Measurements from ENCODE around the gene SARM1.
A peak's percentile ranks its signal among the peaks of the same experiment; 100 is the strongest.
"Not testable (repeated sequence)": the region's sequence is repeated elsewhere in the genome, so short reads cannot be mapped to it uniquely, and the experiment has no call there.

The SARM1 gene

DNA sequence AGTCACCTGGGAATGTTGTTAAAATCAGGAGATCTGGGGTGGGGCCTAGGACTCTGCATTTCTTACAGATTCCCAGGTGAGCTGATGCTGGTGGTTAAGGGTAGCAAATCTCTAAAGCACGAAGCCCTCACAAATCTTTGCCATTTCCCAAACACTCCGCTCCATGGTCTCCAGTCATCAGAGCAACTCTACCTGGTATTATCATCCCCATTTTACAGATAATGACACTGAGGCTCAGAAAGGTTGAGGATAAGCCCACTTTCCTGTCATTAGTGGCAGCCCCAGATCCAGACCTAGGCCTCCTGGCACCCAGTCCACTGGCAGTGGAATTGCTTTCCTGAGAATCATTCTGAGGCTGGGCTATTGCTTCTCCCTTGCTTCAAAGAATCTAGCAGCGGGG, 25.8 kb downstream of the SARM1 start:
- no peak for DNase-seq

DNA sequence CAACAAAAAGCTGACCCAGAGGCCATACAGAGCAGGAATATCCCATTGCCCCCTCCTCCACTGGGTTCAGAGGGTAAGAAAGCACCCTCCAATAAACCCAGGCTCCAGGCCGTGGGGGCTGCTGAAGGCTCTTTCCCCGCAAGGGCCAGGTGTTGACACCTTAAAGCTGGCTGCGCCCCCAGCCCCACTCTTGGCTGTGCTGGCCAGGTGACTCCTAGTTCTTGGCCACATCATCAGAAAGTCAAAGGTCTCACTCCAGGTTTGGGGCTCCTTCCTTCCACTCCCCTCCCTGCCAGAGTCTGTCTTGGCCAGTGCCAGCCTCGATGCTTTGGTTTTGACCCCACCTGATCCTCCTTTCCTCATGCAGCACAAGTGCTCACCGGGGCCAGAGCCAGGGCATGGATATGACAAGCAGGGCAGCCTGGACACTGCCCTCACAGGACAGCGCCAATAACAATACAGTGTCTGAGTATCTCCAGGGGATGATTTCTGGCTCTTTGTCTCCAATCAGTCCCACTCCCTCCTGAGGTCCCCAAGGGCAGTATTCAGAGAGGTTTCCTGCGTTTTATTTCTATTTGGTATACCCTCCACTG, 26.3 kb downstream of the SARM1 start:
- DNase-seq: no peak

DNA sequence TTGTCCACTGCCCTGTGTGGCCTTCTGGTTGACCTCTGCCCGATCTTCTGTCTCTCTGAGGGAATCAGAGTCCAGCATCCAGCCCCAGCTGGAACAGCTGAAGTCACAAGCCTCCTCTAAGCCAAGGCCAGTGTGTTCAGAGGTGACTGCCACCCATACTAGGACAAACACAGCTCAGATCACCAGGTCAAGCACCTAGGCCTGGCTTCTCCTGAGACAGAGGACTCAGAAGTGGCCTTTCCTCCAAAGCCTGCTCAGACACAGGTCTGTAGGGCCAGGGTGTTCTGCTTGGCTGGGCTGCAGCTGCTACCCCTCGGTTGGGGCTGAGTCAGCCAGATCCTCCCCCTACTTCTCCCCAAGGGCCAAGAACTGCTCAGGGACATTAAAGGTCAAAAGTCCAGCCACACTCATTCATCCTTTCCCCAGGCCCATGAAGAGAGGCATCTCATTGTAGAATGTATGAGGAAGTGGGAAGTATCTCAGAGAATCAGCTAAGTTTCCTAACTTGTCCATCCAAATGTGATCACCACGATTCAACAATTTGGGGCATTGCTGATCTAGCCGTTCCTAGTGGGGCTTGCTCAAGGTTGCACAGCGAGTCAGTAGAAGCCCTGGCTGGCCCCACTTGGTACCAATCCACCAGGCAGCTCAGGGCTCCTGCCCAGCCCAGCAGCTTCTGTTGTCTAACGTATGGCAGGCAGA, 26.9 kb downstream of the SARM1 start:
- no peak for DNase-seq

DNA sequence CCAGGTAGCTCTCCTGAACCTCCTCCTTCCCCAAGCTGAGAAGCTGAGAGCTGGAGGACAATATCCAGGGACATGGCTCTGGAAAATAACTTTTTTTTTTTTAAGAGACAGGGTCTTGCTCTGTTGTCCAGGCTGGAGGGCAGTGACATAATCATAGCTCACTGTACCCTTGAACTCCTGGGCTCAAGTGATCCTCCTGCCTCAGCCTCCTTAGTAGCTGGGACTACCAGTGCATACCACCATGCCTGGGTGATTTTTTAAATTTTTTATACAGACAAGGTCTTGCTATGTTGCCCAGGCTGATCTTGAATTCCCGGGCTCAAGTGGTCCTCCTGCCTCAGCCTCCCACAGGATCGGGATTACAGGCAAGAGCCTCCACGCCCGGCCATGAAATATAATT, 28.3 kb downstream of the SARM1 start:
- no peak for DNase-seq

DNA sequence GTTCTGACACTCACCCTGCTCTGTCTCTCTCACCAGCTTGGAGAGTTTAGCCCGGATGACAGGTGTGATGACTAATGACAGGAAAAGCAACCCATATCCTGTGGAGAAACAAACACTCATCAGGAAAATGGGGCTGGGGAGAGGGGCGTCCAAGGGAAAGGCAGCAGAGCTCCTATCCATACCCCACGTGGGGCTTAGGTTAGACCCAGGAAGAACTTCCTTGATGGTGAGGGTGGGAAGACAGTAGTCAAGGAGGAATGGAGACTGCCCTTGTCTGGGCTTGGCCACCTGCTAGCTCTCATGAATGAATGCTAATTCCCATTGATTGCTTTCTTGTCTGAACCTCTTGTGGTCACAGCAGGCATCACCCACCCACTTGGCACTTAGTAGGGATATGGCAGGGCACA, 30.7 kb downstream of the SARM1 start:
- DNase-seq: no peak

DNA sequence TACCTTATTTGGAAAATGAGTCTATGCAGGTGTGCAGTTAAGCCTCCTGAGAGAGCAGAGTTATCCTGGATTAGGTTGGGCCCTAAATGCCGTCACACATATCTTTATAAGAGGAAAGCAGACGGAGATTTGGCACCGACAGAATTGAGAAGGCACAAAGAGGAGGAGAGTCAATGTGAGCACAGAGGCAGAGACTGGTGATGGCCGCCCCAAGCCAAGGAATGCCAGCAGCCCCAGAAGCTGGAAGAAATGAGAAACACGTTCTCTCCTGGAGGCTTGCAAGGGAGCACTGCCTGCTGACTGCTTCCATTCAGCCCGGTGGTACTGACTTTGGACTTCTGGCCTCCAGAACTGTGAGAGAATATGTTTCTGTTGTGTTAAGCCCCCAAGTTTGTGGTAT, 31.4 kb downstream of the SARM1 start:
- DNase-seq: no peak

DNA sequence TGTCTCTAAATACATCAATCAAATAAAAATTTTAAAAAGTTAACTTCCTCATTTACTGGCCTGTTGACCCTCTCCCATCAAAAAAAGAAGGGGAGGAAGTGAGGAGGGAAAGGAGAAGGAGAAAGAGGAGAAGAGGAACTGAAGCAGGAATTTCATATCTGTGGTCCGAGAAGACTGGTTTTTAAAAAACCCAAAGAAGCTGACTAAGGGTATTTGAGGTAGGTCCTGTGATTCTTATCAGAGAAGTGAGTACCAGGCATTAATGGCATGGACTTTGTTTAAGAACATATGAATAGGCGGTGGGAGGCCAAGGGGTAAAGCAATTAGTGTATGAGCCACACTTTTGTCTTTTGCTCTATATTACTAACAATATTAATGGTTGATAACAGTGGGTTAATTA, 32.5 kb downstream of the SARM1 start:
- no peak for DNase-seq

DNA sequence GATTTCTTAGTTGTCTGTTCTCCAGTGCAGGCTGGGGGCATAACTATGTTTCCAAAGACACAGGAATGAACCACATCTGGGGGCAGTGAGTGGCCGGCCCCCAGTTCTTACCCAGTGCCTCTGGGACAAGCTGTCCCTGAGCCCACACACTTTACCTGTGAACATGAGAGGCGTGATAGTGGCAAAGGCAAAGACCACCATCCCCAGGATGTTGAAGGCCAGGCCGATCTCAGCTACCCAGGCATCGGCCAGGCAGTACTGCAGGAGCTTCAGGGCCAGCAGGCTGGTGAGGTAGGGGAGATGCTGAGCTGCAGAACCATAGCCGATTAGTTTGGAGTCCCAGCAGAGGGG, 32.9 kb downstream of the SARM1 start:
- no peak for DNase-seq

DNA sequence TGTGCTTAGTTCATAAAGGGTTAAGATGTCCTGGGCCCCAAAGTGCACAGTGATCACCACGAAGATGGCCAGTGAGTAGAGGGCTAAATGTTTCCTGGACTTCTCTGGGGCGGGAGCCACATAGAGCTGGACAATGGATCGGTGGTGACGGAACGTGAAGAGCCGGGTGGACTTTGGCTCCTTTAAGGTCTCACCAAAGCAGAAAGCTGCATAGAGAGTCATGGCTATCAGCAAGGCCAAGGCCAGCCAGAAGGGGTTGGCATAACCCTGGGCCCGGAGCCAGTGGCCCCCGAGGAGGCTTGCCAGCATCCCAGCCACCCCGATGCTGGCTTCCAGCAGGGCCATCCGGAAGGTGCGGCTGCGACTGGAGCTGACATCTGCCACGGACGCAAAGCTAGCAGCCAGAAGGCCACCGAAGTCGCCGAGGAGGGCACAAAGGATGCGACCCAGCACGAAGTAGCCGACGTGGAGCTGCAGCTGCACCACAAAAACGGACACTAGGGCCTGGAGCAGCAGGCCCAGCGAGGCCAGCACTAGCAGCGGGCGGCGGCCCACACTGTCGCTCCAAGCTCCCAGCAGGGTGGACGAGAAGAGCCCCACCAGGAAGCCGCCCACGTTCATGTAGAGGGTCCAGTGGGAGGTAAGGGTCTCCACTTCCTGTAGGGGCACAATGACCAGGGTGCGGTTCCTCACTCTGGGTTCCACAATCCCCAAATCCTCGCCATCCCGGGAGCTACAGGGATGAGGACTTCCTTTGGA, 33.5 kb downstream of the SARM1 start:
- DNase-seq: no peak

DNA sequence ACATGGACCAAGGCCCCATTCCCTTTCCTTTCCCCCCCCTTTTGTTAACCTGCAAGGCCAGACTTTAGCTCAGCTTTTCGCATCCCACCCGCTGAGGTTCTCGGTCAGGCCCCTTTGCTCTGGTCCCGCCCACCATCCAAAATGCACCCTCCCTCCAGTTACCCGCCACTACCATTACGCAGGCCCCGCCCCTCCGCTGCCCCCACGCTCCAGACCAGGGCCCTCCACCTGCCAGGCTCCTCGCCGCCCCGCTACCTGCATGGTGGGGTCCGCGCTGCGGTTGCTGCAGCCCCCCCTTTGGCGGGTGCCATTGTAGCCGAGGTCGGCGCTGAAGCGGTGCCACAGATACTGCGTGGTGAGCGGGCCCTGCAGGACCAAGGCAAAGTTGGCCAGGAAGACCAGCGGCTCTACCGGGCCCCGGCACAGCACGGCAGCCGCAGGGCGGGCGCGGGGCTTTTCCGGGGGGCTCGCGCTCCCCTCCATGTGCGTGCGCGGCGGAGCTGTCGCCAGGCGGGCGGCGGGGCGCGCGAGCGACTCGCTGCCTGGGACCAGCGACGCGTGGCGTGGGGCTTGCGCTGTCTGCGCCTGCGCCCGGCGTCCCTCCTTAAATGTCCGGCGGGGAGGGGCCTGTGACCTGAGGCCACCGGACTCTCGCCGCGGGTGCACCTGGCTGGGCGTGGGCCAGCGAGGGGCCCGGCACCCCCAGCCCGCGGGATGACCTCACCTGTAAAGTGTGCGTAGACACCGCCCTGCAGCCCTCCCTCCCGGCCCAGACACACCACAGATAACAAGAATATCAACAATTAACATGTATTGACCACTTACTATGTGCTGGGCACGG, 34.4 kb downstream of the SARM1 start, which contains the start of gene SLC46A1:
SLC46A1 (minus strand) TSS at position 581 of the 841 bp plus-strand sequence; CDS start at position 483, 98 bp downstream.
- peak; percentile 84 for DNase-seq

DNA sequence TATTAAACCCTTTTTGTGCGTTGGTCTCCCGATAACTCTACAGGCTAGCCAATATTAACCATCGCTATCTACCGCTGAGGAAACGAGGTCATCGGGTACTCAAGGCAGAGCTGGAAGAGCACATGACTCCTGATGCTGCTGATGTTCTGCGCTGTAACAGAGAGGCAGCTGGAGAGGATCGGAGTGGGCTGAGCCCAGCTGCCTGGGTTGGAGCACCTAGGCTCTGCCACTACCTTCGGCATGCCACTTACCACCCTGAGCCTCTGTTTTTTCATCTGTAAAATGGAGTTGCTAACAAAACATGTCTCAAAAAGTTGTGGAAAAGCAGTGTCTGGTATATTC, 35.0 kb downstream of the SARM1 start:
- DNase-seq: no peak

DNA sequence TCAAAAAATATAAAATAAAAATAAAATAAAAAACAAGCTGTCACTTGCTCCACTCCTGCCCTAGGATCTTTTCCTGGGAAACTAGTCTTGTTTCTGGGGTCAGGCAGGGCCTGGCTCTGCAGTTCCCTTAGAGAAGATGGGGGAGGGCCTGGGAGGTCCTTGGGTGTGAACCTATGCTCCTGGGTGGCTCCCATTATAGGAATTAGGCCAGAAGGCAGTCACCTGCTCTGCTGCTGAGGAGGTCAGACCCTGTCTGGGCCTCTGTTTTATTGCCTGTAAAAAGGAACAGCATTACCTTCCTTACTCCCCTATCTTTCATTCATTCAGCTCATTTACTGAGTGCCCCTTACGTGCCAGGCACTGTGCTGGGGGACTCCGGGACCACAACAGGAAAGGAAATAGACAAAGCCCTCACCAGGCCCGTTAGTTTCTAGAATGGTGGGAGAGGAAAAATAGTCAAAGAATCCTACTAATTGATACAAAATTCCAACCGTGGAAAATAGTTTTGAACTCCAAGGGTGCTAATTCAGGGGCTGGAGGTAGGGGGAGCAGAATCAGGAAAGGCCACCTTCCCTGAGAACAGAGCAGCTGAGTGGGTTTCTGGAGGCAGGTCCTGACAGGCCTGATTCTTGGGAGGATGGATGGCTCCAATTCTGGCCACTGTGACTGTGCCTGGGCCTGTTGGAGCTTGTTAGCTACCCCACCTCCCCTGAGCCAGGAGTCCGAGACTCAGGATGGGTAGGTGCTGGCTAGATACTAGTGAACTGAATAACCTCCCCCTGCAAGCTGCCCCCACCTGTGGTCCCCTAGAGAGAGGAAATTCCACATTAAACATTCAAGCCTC, 35.9 kb downstream of the SARM1 start:
- no peak for DNase-seq

DNA sequence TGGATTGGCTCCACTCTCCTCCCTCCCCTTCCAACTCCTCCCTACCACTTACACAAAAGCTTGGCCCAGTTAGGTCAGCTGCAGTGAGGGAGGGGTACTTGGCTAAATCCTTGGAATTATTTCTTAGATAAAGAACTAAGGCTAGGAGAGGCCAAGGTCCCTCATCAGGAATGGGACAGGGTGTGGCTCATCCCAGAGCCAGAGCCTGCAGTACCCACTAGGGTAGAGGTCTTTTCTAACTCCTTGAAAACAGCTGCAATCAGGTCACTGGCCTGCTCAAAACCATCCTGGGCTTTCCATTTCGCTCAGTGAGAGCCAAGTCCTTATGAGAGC, 36.4 kb downstream of the SARM1 start:
- no peak for DNase-seq

DNA sequence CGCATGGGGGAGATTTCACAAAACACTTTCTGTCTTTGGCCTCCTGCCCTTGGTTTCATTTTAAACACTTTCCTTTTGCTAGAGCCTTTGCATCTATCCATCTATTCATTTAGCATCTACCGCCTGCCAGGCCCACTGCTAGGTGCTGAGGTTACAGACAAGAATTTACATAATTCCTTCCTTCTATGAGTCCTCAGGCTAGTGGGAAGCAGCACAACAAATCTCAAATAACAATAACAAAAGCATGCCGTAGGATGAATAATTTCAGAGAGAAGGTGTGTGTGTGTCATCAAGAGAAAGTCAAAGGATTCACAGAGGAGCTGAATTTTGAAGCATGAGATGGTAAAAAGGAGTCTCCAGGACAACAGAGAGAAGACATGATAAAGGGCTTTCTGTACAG, 40.6 kb downstream of the SARM1 start:
- DNase-seq: no peak

DNA sequence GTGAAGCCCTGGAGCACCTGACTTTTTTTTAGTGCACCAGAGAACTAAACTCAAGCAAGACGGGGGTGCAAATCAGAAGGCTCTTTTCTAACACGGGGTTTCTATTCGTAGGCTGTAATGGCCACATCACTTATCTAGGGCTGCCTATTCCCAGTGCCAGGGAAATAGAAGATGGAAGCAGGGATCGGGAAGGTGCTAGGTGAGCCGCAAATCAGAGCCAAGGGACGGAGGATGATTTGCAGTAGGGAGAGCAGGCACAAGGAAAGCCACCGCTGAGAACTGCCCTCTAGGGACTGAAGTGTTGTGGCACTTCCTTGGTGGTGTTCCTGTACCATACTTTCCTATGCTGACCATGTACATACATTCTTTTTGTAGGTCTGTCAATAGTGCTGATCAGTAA, 42.3 kb downstream of the SARM1 start:
- no peak for DNase-seq

DNA sequence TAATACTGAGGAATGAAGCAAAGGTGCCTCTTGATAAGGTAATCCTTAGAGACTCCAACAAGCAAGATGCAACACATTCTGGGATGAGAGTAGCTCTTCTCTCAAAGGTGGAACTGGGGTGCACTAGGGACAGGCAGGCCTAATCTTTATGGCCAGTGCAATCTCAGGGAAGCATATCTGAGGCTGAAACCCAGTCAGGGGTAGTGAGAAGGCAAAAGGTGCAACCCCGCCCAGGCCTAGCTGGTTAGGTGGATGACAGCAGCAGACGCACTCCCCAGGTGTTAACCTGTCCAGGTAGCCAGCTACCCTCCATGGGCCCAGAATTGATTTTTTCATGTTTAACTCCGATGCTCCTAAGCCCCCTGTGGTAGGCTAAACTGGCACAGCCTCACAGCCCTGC, 44.4 kb downstream of the SARM1 start:
- DNase-seq: no peak

DNA sequence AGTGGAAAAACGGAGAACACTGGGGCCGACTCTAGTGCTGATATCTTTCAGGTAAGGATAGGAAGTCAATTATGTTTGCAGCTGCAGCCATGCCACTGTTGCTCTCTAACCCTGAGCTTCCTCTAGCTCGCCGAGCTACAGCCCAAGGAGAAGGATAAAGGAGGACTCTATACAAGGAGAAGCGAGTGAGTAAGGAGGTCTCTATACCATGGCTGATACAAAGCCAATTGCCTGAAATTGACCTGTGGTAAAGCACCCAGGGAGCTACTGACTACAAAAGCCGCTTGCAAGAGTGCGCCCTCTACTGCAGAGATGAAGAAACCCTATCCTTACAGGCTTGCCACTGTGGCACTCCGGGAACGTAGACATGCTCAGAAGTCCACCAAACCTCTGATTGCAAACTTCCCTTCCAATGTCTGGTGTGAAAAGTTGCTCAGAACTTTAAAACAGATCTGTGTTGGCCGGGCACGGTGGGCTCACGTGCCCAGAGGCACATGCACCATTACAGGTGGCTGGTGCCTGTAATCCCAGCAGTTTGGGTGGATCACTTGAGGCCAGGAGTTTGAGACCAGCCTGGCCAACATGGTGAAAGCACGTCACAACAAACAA, 45.3 kb downstream of the SARM1 start:
- DNase-seq: peak; percentile 67

DNA sequence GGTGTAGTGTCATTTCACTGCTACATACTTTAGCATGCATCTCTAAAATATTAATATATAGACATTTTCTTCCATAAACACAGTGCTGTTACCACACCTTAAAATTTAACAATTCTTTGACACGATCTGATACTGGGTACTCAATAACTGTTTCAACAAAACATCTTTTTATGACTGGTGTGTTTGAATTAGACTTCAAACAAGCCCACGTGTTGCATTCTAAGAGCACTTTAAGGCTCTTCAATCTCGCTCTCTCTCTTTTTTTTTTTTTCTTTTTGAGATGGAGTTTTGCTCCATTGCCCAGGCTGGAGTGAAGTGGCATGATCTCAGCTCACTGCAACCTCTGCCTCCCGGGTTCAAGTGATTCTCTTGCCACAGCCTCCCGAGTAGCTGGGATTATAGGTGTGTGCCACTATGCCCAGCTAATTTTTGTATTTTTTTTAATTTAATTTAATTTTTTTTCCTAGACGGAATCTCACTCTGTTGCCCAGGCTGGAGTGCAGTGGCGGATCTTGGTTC, 50.4 kb downstream of the SARM1 start:
- no peak for DNase-seq

DNA sequence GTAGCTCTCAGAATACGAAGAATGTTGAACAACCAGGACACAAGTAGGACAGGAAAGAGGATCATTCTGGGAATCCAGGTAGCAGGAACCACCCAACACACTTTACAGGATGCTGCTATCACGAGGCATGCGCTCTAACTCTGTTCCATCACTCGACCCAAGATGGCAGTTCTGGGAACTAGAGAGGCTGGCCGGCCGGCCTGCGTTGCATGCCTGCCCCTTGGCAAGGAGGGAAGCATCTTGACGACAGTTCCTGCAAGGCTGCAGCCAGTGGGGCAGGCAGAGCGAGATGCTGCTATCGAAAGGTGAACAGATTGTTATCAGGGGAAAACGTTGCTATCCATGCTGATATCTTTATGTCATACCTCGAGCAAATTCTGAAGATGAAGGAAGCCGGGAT, 53.7 kb downstream of the SARM1 start:
- no peak for DNase-seq

DNA sequence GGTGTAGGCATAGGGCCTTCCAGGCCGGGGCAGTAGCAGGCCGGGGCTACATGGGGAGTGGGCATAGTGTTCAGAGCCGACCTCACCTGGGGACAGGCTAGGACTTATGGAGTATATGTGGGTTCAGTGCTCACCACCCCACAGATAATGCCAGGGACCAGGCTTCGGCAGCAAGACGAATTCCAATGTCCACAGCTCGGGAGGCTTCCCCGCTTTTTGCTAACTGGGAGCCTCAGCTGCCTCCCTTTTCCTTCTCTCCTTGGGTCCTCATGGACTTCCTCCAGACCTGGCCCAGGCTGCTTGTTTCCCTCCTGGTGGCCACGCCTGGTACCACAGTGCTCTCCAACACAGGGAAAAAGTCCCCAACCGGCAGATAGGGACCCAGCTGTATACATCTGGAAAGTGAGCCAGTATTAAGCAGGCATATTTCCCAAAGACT, 54.6 kb downstream of the SARM1 start:
- no peak for DNase-seq

DNA sequence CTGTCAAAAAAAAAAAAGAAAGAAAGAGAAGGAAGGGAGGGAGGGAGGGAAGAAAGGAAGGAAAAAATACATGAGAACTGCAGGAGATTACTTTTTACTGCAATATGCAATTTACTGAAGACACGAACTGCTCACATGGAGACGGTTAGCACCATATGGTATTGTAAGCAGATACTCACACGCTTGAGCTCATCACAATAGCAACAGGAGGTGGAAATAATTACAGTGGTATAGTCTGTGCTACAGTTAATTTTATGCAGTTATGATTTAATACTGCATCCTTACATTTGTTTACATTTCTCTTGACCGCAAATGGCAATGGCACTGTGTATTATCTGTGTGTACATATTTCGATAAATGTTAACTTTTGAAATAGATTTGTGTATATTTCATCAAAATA, 55.9 kb downstream of the SARM1 start:
- DNase-seq: no peak

DNA sequence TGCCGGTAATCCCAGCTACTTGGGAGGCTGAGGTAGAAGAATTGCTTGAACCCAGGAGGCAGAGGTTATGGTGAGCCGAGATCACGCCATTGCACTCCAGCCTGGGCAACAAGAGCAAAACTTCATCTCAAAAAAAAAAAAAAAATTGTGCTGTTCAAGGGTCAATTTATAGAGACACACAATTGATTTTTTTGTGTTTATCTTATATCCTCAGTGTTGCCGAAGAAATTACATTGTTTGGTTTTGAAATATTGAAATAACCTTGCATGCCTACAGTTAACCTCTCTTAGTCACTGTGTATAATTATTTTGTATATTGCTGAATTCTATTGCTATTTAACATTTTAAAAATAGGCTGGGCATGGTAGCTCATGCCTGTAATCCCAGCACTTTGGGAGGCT, 56.5 kb downstream of the SARM1 start:
- not testable (repeated sequence) for DNase-seq
